H1 (cell line): ENCODE results near the gene MTMR2. TPM values are rescaled to one million over a fixed set of nuclear protein-coding genes. Genes with fewer than 3 reads are reported as not detected.
A peak's percentile ranks its signal among the peaks of the same experiment; 100 is the strongest.

Experiments
- FOSL1 ChIP-seq: IDR thresholded peaks from 2 replicates; pipeline ENCODE4 v1.6.1; 2011; ENCODE audit warnings: mild to moderate bottlenecking, low read depth, low read length, moderate library complexity; ENCODE audit not compliant: insufficient read depth
- GTF2F1 ChIP-seq: IDR thresholded peaks from 2 replicates; pipeline ENCODE4 v1.6.1; 2012; ENCODE audit warnings: low read depth, low read length, improper control_type of control experiment, borderline replicate concordance
- HDAC6 ChIP-seq: IDR thresholded peaks from one replicate; pipeline ENCODE4 v1.7.1; 2012; ENCODE audit warnings: low read depth, mild to moderate bottlenecking, inconsistent platforms, low read length, moderate library complexity
- PHF8 ChIP-seq: fragments of 200-600 bp; sonication (generic); conservative IDR thresholded peaks from 2 replicates; pipeline ENCODE4 v1.7.1; 2012; ENCODE audit warnings: low read depth, mild to moderate bottlenecking, inconsistent platforms, low read length, moderate library complexity
- SIN3A ChIP-seq, 2 experiments: IDR thresholded peaks in 1 of 2; conservative IDR thresholded peaks in 1 of 2; 2 replicates each; pipeline ENCODE4 v1.6.1; 2011 to 2012; ENCODE audit warnings: low read length in 2 of 2, improper control_type of control experiment in 1 of 2, low read depth in 1 of 2, mild to moderate bottlenecking in 1 of 2
- polyA plus RNA-seq, 7 experiments: library from polyadenylated mRNA; depleted of rRNA in 3 of 7; stranded (reverse) in 5 of 7; unstranded in 2 of 7; fragments of >200 nt in 5 of 7; fragments of 200-250 nt in 2 of 7; gene quantifications; 1 replicate in 5 of 7; 2 replicates in 1 of 7; 4 replicates in 1 of 7; pipeline versions ENCODE4 v1.2.1 to v1.2.3, GENCODE V29; 2011 to 2013; ENCODE audit warnings: missing spikeins in 2 of 7, mixed read lengths in 2 of 7
- total RNA-seq: library from RNA; stranded (reverse); fragmentation: NEBNext Ultra II Directional; extraction: Animal tissue kit (Norgen Biotek cat#: 25700); gene quantifications from 2 replicates; pipeline ENCODE4 v1.2.1, GENCODE V29; 2021
- TF ChIP-seq, protein P1 (sequence below): fragments of 300-600 bp; sonication (generic); IDR thresholded peaks from 2 replicates; pipeline ENCODE4 v1.7.1; 2012; ENCODE audit warnings: low read length, moderate library complexity, mild to moderate bottlenecking, inconsistent platforms; ENCODE audit not compliant: insufficient replicate concordance
- TF ChIP-seq, protein P2 (sequence below): IDR thresholded peaks from 2 replicates; pipeline ENCODE4 v1.6.1; 2012; ENCODE audit warnings: inconsistent platforms

Gene MTMR2
- total and polyA plus RNA-seq, 2 of the 8 experiments (the other 6 are each of a cell fraction or from before 2014, with no cell fraction given), result 16.7 to 52.9 TPM

DNA sequence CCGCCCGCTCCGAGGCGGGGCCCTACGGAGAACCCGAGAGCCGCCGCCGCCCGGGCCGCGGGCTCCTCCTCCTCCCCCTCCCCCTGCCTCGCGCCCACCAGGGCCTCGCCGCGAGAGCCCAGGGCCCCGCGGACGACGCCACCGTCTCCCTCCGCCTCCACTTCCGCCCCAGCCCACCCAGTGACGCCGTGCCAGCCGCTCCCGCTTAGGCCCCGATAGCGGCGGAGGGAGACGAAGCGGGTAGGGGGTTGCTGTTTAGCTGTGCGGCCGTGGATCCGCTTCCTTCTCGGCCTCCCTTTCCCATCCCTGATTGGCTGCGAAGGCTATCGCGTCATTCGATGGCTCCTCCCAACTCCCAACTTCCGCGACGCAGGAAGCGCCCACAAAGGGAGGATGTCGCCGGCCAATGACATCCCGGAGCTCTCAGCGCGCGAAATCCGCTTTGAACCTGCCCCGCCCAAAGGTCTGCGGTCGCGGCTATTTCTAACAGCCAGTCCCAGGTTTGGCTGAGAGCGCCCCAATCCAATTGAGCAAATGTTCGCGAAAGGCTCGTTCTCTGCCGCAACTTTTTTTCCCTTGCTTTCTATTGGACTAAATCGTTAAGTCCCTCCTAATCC is 134.3 kb downstream of the MTMR2 start, which contains the start of gene FAM76B (continued):
- TF ChIP-seq, protein P1, sequence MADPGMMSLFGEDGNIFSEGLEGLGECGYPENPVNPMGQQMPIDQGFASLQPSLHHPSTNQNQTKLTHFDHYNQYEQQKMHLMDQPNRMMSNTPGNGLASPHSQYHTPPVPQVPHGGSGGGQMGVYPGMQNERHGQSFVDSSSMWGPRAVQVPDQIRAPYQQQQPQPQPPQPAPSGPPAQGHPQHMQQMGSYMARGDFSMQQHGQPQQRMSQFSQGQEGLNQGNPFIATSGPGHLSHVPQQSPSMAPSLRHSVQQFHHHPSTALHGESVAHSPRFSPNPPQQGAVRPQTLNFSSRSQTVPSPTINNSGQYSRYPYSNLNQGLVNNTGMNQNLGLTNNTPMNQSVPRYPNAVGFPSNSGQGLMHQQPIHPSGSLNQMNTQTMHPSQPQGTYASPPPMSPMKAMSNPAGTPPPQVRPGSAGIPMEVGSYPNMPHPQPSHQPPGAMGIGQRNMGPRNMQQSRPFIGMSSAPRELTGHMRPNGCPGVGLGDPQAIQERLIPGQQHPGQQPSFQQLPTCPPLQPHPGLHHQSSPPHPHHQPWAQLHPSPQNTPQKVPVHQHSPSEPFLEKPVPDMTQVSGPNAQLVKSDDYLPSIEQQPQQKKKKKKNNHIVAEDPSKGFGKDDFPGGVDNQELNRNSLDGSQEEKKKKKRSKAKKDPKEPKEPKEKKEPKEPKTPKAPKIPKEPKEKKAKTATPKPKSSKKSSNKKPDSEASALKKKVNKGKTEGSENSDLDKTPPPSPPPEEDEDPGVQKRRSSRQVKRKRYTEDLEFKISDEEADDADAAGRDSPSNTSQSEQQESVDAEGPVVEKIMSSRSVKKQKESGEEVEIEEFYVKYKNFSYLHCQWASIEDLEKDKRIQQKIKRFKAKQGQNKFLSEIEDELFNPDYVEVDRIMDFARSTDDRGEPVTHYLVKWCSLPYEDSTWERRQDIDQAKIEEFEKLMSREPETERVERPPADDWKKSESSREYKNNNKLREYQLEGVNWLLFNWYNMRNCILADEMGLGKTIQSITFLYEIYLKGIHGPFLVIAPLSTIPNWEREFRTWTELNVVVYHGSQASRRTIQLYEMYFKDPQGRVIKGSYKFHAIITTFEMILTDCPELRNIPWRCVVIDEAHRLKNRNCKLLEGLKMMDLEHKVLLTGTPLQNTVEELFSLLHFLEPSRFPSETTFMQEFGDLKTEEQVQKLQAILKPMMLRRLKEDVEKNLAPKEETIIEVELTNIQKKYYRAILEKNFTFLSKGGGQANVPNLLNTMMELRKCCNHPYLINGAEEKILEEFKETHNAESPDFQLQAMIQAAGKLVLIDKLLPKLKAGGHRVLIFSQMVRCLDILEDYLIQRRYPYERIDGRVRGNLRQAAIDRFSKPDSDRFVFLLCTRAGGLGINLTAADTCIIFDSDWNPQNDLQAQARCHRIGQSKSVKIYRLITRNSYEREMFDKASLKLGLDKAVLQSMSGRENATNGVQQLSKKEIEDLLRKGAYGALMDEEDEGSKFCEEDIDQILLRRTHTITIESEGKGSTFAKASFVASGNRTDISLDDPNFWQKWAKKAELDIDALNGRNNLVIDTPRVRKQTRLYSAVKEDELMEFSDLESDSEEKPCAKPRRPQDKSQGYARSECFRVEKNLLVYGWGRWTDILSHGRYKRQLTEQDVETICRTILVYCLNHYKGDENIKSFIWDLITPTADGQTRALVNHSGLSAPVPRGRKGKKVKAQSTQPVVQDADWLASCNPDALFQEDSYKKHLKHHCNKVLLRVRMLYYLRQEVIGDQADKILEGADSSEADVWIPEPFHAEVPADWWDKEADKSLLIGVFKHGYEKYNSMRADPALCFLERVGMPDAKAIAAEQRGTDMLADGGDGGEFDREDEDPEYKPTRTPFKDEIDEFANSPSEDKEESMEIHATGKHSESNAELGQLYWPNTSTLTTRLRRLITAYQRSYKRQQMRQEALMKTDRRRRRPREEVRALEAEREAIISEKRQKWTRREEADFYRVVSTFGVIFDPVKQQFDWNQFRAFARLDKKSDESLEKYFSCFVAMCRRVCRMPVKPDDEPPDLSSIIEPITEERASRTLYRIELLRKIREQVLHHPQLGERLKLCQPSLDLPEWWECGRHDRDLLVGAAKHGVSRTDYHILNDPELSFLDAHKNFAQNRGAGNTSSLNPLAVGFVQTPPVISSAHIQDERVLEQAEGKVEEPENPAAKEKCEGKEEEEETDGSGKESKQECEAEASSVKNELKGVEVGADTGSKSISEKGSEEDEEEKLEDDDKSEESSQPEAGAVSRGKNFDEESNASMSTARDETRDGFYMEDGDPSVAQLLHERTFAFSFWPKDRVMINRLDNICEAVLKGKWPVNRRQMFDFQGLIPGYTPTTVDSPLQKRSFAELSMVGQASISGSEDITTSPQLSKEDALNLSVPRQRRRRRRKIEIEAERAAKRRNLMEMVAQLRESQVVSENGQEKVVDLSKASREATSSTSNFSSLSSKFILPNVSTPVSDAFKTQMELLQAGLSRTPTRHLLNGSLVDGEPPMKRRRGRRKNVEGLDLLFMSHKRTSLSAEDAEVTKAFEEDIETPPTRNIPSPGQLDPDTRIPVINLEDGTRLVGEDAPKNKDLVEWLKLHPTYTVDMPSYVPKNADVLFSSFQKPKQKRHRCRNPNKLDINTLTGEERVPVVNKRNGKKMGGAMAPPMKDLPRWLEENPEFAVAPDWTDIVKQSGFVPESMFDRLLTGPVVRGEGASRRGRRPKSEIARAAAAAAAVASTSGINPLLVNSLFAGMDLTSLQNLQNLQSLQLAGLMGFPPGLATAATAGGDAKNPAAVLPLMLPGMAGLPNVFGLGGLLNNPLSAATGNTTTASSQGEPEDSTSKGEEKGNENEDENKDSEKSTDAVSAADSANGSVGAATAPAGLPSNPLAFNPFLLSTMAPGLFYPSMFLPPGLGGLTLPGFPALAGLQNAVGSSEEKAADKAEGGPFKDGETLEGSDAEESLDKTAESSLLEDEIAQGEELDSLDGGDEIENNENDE, result no peak
- TF ChIP-seq SIN3A (conservative IDR thresholded peaks at IDR 0.05 in 1 of 2, IDR thresholded peaks at IDR 0.05 in 1 of 2; ENCODE audit: low read depth in 1 of 2, low read length in 2 of 2) (peak; percentile 36 to 64; a peak in 1 of 4 replicates), FOSL1 (no peak), PHF8 (peak; percentile 72), GTF2F1 (peak; percentile 30; the same call in 1 of the 2 replicates), HDAC6 (no peak)
- TF ChIP-seq, protein P2, sequence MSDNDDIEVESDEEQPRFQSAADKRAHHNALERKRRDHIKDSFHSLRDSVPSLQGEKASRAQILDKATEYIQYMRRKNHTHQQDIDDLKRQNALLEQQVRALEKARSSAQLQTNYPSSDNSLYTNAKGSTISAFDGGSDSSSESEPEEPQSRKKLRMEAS, result peak; percentile 50; the same call in 1 of the 2 replicates
